Esophagus squamous epithelium (tissue), 4 donors: ENCODE data around the gene ZNF516.

Experiments used
- CTCF ChIP-seq, 6 experiments: fragments of 450-650 bp in 4 of 6; fragments of 200-600 bp in 2 of 6; sonication (generic) in 2 of 6; IDR thresholded peaks; one replicate each; pipeline ENCODE4 v1.5.1; 2016 to 2019; ENCODE audit warnings: antibody characterized with exemption in 6 of 6, mild to moderate bottlenecking in 4 of 6, moderate library complexity in 4 of 6
- POLR2A ChIP-seq, 4 donors: fragments of 450-650 bp; IDR thresholded peaks; one replicate each; pipeline ENCODE4 v1.6.1; 2017; ENCODE audit warnings: antibody characterized with exemption in 4 of 4, mild to moderate bottlenecking in 4 of 4, moderate library complexity in 3 of 4

GRCh38 chr18:76462326-76462694 is 32.7 kb downstream of the ZNF516 start:
- TF ChIP-seq CTCF (IDR thresholded peaks at IDR 0.05) (no peak), POLR2A (IDR thresholded peaks at IDR 0.05) (no peak)
